HepG2 (cell line): Measurements from ENCODE around the gene JPH2. TPM values are rescaled to one million over a fixed set of nuclear protein-coding genes. Genes with fewer than 3 reads are reported as not detected.

Experiments
- CBFB ChIP-seq: sonication (generic); formaldehyde crosslinking; IDR thresholded peaks from 2 replicates; pipeline ENCODE4 v1.4.0; 2020; ENCODE audit warnings: missing genetic modification reagents
- DZIP1 ChIP-seq: sonication (generic); formaldehyde crosslinking; IDR thresholded peaks from 2 replicates; pipeline ENCODE4 v1.5.0; 2020; ENCODE audit warnings: mild to moderate bottlenecking, missing genetic modification reagents
- FLYWCH1 ChIP-seq: sonication (generic); formaldehyde crosslinking; IDR thresholded peaks from 2 replicates; pipeline ENCODE4 v1.8.1; 2023; ENCODE audit warnings: mild to moderate bottlenecking, missing genetic modification reagents
- FOSL2 ChIP-seq: sonication (generic); formaldehyde crosslinking; IDR thresholded peaks from 2 replicates; pipeline ENCODE4 v1.4.0; 2020; ENCODE audit warnings: missing genetic modification reagents
- FOXC1 ChIP-seq: sonication (generic); formaldehyde crosslinking; IDR thresholded peaks from 2 replicates; pipeline ENCODE4 v1.8.0; 2022; ENCODE audit warnings: mild to moderate bottlenecking, missing genetic modification reagents, borderline replicate concordance
- GLMP ChIP-seq: sonication (generic); formaldehyde crosslinking; IDR thresholded peaks from 2 replicates; pipeline ENCODE4 v1.9.0; 2021; ENCODE audit warnings: missing genetic modification reagents, mild to moderate bottlenecking, borderline replicate concordance
- KDM3A ChIP-seq: IDR thresholded peaks from 2 replicates; pipeline ENCODE4 v1.6.1; 2018; ENCODE audit warnings: low read depth, missing compliant biosample characterization
- MIER3 ChIP-seq: IDR thresholded peaks from 2 replicates; pipeline ENCODE4 v1.6.1; 2016; ENCODE audit warnings: missing compliant biosample characterization, borderline replicate concordance
- SMC3 ChIP-seq: IDR thresholded peaks from 2 replicates; pipeline ENCODE4 v1.6.1; 2011; ENCODE audit warnings: low read length, improper control_type of control experiment
- ZNF547 ChIP-seq: sonication (generic); formaldehyde crosslinking; IDR thresholded peaks from 2 replicates; pipeline ENCODE4 v1.5.1; 2020; ENCODE audit warnings: mild to moderate bottlenecking, missing genetic modification reagents
- ZNF710 ChIP-seq: sonication (generic); formaldehyde crosslinking; IDR thresholded peaks from 2 replicates; pipeline ENCODE4 v1.5.0; 2020; ENCODE audit warnings: mild to moderate bottlenecking, missing genetic modification reagents, borderline replicate concordance
- polyA plus RNA-seq, 8 experiments: library from polyadenylated mRNA; depleted of rRNA in 3 of 8; stranded (reverse) in 7 of 8; unstranded in 1 of 8; fragments of >200 nt; fragmentation: Illumina TruSeq in 4 of 8; extraction: Trizol in 4 of 8; gene quantifications; 2 replicates each; pipeline versions ENCODE4 v1.2.1 to v1.2.3, GENCODE V29; 2011 to 2016; ENCODE audit warnings: low read depth in 4 of 8, missing spikeins in 1 of 8, mixed read lengths in 1 of 8; ENCODE audit not compliant: insufficient read depth in 1 of 8
- total RNA-seq, 5 experiments: library from RNA; depleted of rRNA; stranded (reverse); fragments of >200 nt; fragmentation: Illumina TruSeq; extraction: Trizol; gene quantifications; 2 replicates each; pipeline ENCODE4 v1.2.3, GENCODE V29; 2016; ENCODE audit warnings: low read depth in 1 of 5
- TF ChIP-seq, protein P1 (sequence below): sonication (generic); formaldehyde crosslinking; IDR thresholded peaks from 2 replicates; pipeline ENCODE4 v1.4.0; 2020; ENCODE audit warnings: missing genetic modification reagents
- TF ChIP-seq, protein P2 (sequence below): sonication (generic); formaldehyde crosslinking; IDR thresholded peaks from 2 replicates; pipeline ENCODE4 v1.4.0; 2020; ENCODE audit warnings: mild to moderate bottlenecking, missing genetic modification reagents
- TF ChIP-seq, protein P3 (sequence below): sonication (generic); formaldehyde crosslinking; IDR thresholded peaks from 2 replicates; pipeline ENCODE4 v1.9.0; 2022; ENCODE audit warnings: low read depth, missing genetic modification reagents

Gene JPH2
- total and polyA plus RNA-seq, 2 of the 13 experiments (the other 11 are each of a cell fraction or from before 2014, with no cell fraction given): 0.42 TPM; not detected in 1

- TF ChIP-seq DZIP1 (CRISPR knock-in tag): no peak
- no peak; the same call in 1 of the 2 replicates for TF ChIP-seq FOXC1
- TF ChIP-seq FOSL2: peak; percentile 24; the same call in 1 of the 2 replicates
- TF ChIP-seq CBFB (CRISPR knock-in tag): no peak
- peak; percentile 100 for TF ChIP-seq SMC3
- TF ChIP-seq, protein P1, sequence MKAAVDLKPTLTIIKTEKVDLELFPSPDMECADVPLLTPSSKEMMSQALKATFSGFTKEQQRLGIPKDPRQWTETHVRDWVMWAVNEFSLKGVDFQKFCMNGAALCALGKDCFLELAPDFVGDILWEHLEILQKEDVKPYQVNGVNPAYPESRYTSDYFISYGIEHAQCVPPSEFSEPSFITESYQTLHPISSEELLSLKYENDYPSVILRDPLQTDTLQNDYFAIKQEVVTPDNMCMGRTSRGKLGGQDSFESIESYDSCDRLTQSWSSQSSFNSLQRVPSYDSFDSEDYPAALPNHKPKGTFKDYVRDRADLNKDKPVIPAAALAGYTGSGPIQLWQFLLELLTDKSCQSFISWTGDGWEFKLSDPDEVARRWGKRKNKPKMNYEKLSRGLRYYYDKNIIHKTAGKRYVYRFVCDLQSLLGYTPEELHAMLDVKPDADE (CRISPR knock-in tag): no peak
- peak; percentile 42; the same call in 1 of the 2 replicates for TF ChIP-seq MIER3 (CRISPR knock-in tag)
- TF ChIP-seq, protein P2, sequence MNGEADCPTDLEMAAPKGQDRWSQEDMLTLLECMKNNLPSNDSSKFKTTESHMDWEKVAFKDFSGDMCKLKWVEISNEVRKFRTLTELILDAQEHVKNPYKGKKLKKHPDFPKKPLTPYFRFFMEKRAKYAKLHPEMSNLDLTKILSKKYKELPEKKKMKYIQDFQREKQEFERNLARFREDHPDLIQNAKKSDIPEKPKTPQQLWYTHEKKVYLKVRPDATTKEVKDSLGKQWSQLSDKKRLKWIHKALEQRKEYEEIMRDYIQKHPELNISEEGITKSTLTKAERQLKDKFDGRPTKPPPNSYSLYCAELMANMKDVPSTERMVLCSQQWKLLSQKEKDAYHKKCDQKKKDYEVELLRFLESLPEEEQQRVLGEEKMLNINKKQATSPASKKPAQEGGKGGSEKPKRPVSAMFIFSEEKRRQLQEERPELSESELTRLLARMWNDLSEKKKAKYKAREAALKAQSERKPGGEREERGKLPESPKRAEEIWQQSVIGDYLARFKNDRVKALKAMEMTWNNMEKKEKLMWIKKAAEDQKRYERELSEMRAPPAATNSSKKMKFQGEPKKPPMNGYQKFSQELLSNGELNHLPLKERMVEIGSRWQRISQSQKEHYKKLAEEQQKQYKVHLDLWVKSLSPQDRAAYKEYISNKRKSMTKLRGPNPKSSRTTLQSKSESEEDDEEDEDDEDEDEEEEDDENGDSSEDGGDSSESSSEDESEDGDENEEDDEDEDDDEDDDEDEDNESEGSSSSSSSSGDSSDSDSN (CRISPR knock-in tag): no peak
- no peak for TF ChIP-seq GLMP (CRISPR knock-in tag)
- TF ChIP-seq, protein P3, sequence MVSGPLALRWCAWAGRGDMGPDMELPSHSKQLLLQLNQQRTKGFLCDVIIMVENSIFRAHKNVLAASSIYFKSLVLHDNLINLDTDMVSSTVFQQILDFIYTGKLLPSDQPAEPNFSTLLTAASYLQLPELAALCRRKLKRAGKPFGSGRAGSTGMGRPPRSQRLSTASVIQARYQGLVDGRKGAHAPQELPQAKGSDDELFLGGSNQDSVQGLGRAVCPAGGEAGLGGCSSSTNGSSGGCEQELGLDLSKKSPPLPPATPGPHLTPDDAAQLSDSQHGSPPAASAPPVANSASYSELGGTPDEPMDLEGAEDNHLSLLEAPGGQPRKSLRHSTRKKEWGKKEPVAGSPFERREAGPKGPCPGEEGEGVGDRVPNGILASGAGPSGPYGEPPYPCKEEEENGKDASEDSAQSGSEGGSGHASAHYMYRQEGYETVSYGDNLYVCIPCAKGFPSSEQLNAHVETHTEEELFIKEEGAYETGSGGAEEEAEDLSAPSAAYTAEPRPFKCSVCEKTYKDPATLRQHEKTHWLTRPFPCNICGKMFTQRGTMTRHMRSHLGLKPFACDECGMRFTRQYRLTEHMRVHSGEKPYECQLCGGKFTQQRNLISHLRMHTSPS (CRISPR knock-in tag): no peak
- TF ChIP-seq ZNF710: no peak
- no peak for TF ChIP-seq FLYWCH1 (CRISPR knock-in tag)
- TF ChIP-seq KDM3A: 0 out of 2 replicates have a peak, but pooled peaks have one; percentile 81
- TF ChIP-seq ZNF547: no peak
These were observed 30.5 kb upstream of the JPH2 start (continued) for GRCh38 chr20:44217342-44218092.
